Panc1 (cell line): ENCODE results near the gene E2F3. TPM values are rescaled to one million over a fixed set of nuclear protein-coding genes. Genes with fewer than 3 reads are reported as not detected.

Experiments used
- ATAC-seq: fragments of 200-7000 bp; cut with Tn5 transposase; 2 replicates; pipeline ENCODE4 v1.9.1; 2020; ENCODE audit warnings: mild to moderate bottlenecking, moderate library complexity
- BruUV-seq: library from RNA; stranded (reverse); fragments of 400-500 nt; replicated peaks from 2 replicates; lab custom pipeline; 2021; lab: Mats Ljungman, UMichigan
- CTCF ChIA-PET: fragments of 300-600 bp; sonication (Branson Sonifier 250); formaldehyde crosslinking; loops from one replicate; lab custom pipeline; 2022; ENCODE audit warnings: antibody characterized with exemption; lab: Charles Lee
- POLR2A ChIA-PET: fragments of 300-600 bp; sonication (Branson Sonifier 250); formaldehyde crosslinking; loops from one replicate; lab custom pipeline; 2022; ENCODE audit warnings: antibody characterized with exemption; lab: Charles Lee
- DNase-seq: peaks from one replicate; pipeline ENCODE4 v3.0.0-alpha.2; 2010; ENCODE audit warnings: low read depth, low spot score
- H3K27ac ChIP-seq: 2 replicates; pipeline ENCODE4 v1.5.1; 2011; ENCODE audit warnings: mild to moderate bottlenecking, low read length, inconsistent platforms
- H3K27me3 ChIP-seq: fragments of 200-500 bp; sonication (Bioruptor generic); 2 replicates; pipeline ENCODE4 v1.6.0; 2014; ENCODE audit warnings: low read length, inconsistent platforms; ENCODE audit not compliant: control insufficient read depth, insufficient read depth
- H3K36me3 ChIP-seq: fragments of 200-500 bp; sonication (Bioruptor generic); 2 replicates; pipeline ENCODE4 v1.5.1; 2014; ENCODE audit warnings: inconsistent platforms, mild to moderate bottlenecking, low read length, moderate library complexity; ENCODE audit not compliant: control insufficient read depth, insufficient read depth
- H3K4me1 ChIP-seq: 2 replicates; pipeline ENCODE4 v1.5.1; 2011; ENCODE audit warnings: inconsistent platforms, mild to moderate bottlenecking, low read length, moderate library complexity; ENCODE audit not compliant: control insufficient read depth, insufficient read depth
- H3K4me3 ChIP-seq, 2 experiments: 2 replicates each; pipeline ENCODE4 v1.5.1; 2011 to 2012; ENCODE audit warnings: low read depth in 2 of 2, low read length in 2 of 2, mild to moderate bottlenecking in 2 of 2, inconsistent platforms in 1 of 2, moderate library complexity in 1 of 2
- H3K9me3 ChIP-seq: fragments of 200-500 bp; sonication (Bioruptor generic); 2 replicates; pipeline ENCODE4 v1.5.1; 2014; ENCODE audit warnings: low read depth, mild to moderate bottlenecking, inconsistent platforms, low read length, moderate library complexity; ENCODE audit not compliant: control insufficient read depth, insufficient read depth
- CTCF ChIP-seq: fragments of 450-650 bp; IDR thresholded peaks from 2 replicates; pipeline ENCODE4 v1.5.1; 2017; ENCODE audit warnings: mild to moderate bottlenecking
- REST ChIP-seq, 2 experiments: IDR thresholded peaks; 2 replicates each; pipeline ENCODE4 v1.6.1; 2011 to 2012; ENCODE audit warnings: low read depth in 2 of 2, control low read depth in 1 of 2, low read length in 1 of 2, mild to moderate bottlenecking in 1 of 2, moderate library complexity in 1 of 2; ENCODE audit not compliant: insufficient read depth in 1 of 2
- SIN3A ChIP-seq: IDR thresholded peaks from 2 replicates; pipeline ENCODE4 v1.6.1; 2012; ENCODE audit warnings: low read depth, mild to moderate bottlenecking, low read length, moderate library complexity, borderline replicate concordance; ENCODE audit not compliant: insufficient read depth
- TCF7L2 ChIP-seq: IDR thresholded peaks from 2 replicates; pipeline ENCODE4 v1.6.1; 2011; ENCODE audit warnings: mild to moderate bottlenecking, low read depth, low read length, inconsistent platforms
- in situ Hi-C: cut with HindIII; loops from 2 replicates; pipeline ENCODE4 v1.10.0; 2016; ENCODE audit warnings: low sequenced_read_pairs, low pct_unique_long_range_greater_than_20kb
- intact Hi-C: fragments of 100-400 bp; cut with micrococcal nuclease; formaldehyde crosslinking; loops from one replicate; pipeline ENCODE4 v1.10.0; 2022; ENCODE audit not compliant: unreplicated experiment
- total RNA-seq: library from RNA; stranded (reverse); gene quantifications from one replicate; pipeline ENCODE4 v1.2.1, GENCODE V29; 2021; ENCODE audit not compliant: unreplicated experiment

Gene E2F3
- total RNA-seq, 1 experiment from 2014 or later, result 31.0 TPM

GRCh38 chr6:20366082-20366830 lies 35.4 kb upstream of the E2F3 start:
- TF ChIP-seq CTCF, result no peak
- CTCF ChIA-PET, result no interaction called here
- BruUV-seq, result no TSS peak
- DNase-seq (no peak), ATAC-seq (no peak)
- H3K27ac ChIP-seq, result no peak overlapping the region
- H3K27me3 ChIP-seq, result peaks cover 5% of the 10 kb centered on the region; the same call in 1 of the 2 replicates
- intact Hi-C loops (no loop called here), in situ Hi-C loops (no loop called here)
- no peaks in the 10 kb centered on the region for H3K4me1 ChIP-seq
- no peaks in the 10 kb centered on the region for H3K36me3 ChIP-seq
- H3K9me3 ChIP-seq, result no peaks in the 10 kb centered on the region
- POLR2A ChIA-PET, result no interaction called here
- no peak overlapping the region for H3K4me3 ChIP-seq

GRCh38 chr6:20367743-20368485 lies 33.8 kb upstream of the E2F3 start:
- no peak for ATAC-seq
- no TSS peak for BruUV-seq

More at GRCh38 chr6:20367743-20368485, 33.8 kb upstream of the E2F3 start:
- no peak overlapping the region for H3K4me3 ChIP-seq
- CTCF ChIA-PET, result no interaction called here
- H3K9me3 ChIP-seq, result no peaks in the 10 kb centered on the region
- TF ChIP-seq TCF7L2 (no peak), SIN3A (no peak), REST (IDR thresholded peaks at IDR 0.05; ENCODE audit: insufficient read depth in 1 of 2, low read depth in 2 of 2, low read length in 1 of 2) (no peak)
- intact Hi-C loops, result no loop called here
- peaks cover 2% of the 10 kb centered on the region; the same call in 1 of the 2 replicates for H3K27me3 ChIP-seq
- no peaks in the 10 kb centered on the region for H3K4me1 ChIP-seq
- POLR2A ChIA-PET, result no interaction called here
- in situ Hi-C loops, result no loop called here
- no peaks in the 10 kb centered on the region for H3K36me3 ChIP-seq
- H3K27ac ChIP-seq, result no peak overlapping the region
- no peak for DNase-seq
